MG63 (cell line): Measurements from ENCODE around the gene BCAN. TPM values are rescaled to one million over a fixed set of nuclear protein-coding genes. Genes with fewer than 3 reads are reported as not detected.

ENCODE experiments used
- DNase-seq: peaks from one replicate; pipeline ENCODE4 v3.0.0-alpha.2; 2020
- H3K27me3 ChIP-seq: fragments of 250-450 bp; sonication (Bioruptor Pico); 2 replicates; pipeline ENCODE4 v1.5.1; 2020; ENCODE audit warnings: mild to moderate bottlenecking, moderate library complexity
- H3K36me3 ChIP-seq: fragments of 250-450 bp; sonication (Bioruptor Pico); 2 replicates; pipeline ENCODE4 v1.5.1; 2020; ENCODE audit warnings: mild to moderate bottlenecking, moderate library complexity
- H3K4me3 ChIP-seq: fragments of 250-450 bp; sonication (Bioruptor Pico); 2 replicates; pipeline ENCODE4 v1.5.1; 2020; ENCODE audit warnings: mild to moderate bottlenecking, moderate library complexity
- H3K9me3 ChIP-seq: fragments of 250-450 bp; sonication (Bioruptor Pico); 2 replicates; pipeline ENCODE4 v1.5.1; 2020; ENCODE audit warnings: mild to moderate bottlenecking, moderate library complexity
- total RNA-seq: library from RNA; depleted of rRNA; stranded (reverse); fragments of >200 nt; shearing (Covaris generic); gene quantifications from 2 replicates; pipeline ENCODE4 v1.2.3, GENCODE V29; 2014; ENCODE audit warnings: low replicate concordance

Gene BCAN
- total RNA-seq, 1 experiment from 2014 or later, result not detected

- Histone ChIP-seq H3K4me3 (no peak overlapping the region), H3K27me3 (peaks cover 41% of the 10 kb centered on the region)
Observed at GRCh38 chr1:156632355-156632754, 9.6 kb upstream of the BCAN start.

GRCh38 chr1:156638189-156638985, 3.5 kb upstream of the BCAN start:
- no peak for DNase-seq
- Histone ChIP-seq H3K36me3 (no peaks in the 10 kb centered on the region), H3K4me3 (no peak overlapping the region), H3K27me3 (peaks cover 50% of the 10 kb centered on the region), H3K9me3 (no peaks in the 10 kb centered on the region)

More at GRCh38 chr1:156632355-156632754, 9.6 kb upstream of the BCAN start:
- no peak for DNase-seq
- Histone ChIP-seq H3K36me3 (no peaks in the 10 kb centered on the region), H3K9me3 (no peaks in the 10 kb centered on the region)

- peak; percentile 14 for DNase-seq
Observed at GRCh38 chr1:156639601-156640101, 2.3 kb upstream of the BCAN start.

GRCh38 chr1:156640842-156641706, 843 bp upstream of the BCAN start:
- peaks cover 42% of the 10 kb centered on the region for H3K27me3 ChIP-seq
- H3K9me3 ChIP-seq, result no peaks in the 10 kb centered on the region
- no peaks in the 10 kb centered on the region for H3K36me3 ChIP-seq
- no peak overlapping the region for H3K4me3 ChIP-seq
- DNase-seq, result no peak

More at GRCh38 chr1:156639601-156640101, 2.3 kb upstream of the BCAN start:
- Histone ChIP-seq H3K36me3 (no peaks in the 10 kb centered on the region), H3K27me3 (peaks cover 43% of the 10 kb centered on the region), H3K9me3 (no peaks in the 10 kb centered on the region), H3K4me3 (no peak overlapping the region)

- Histone ChIP-seq H3K36me3 (no peaks in the 10 kb centered on the region), H3K4me3 (no peak overlapping the region), H3K9me3 (no peaks in the 10 kb centered on the region), H3K27me3 (peaks cover 36% of the 10 kb centered on the region)
- no peak for DNase-seq
Observed at GRCh38 chr1:156642265-156643048, 540 bp downstream of the BCAN start.

GRCh38 chr1:156643049-156643777, 1.3 kb downstream of the BCAN start:
- Histone ChIP-seq H3K9me3 (no peaks in the 10 kb centered on the region), H3K27me3 (peaks cover 31% of the 10 kb centered on the region), H3K36me3 (no peaks in the 10 kb centered on the region), H3K4me3 (no peak overlapping the region)
- no peak for DNase-seq

GRCh38 chr1:156643778-156644092, 1.8 kb downstream of the BCAN start:
- Histone ChIP-seq H3K36me3 (no peaks in the 10 kb centered on the region), H3K9me3 (no peaks in the 10 kb centered on the region), H3K4me3 (no peak overlapping the region), H3K27me3 (peaks cover 31% of the 10 kb centered on the region)
- DNase-seq, result no peak

- DNase-seq, result no peak
- Histone ChIP-seq H3K4me3 (no peak overlapping the region), H3K27me3 (peaks cover 30% of the 10 kb centered on the region), H3K9me3 (no peaks in the 10 kb centered on the region), H3K36me3 (no peaks in the 10 kb centered on the region)
Observed at GRCh38 chr1:156644146-156644545, 2.2 kb downstream of the BCAN start.

GRCh38 chr1:156644640-156645039, 2.7 kb downstream of the BCAN start:
- Histone ChIP-seq H3K4me3 (no peak overlapping the region), H3K9me3 (no peaks in the 10 kb centered on the region), H3K36me3 (no peaks in the 10 kb centered on the region), H3K27me3 (peaks cover 25% of the 10 kb centered on the region)
- no peak for DNase-seq

GRCh38 chr1:156645056-156645455, 3.1 kb downstream of the BCAN start:
- no peak overlapping the region for H3K4me3 ChIP-seq
- H3K27me3 ChIP-seq, result peaks cover 23% of the 10 kb centered on the region
- no peaks in the 10 kb centered on the region for H3K36me3 ChIP-seq
- no peak for DNase-seq
- H3K9me3 ChIP-seq, result no peaks in the 10 kb centered on the region

- H3K9me3 ChIP-seq, result no peaks in the 10 kb centered on the region
- H3K27me3 ChIP-seq, result peaks cover 20% of the 10 kb centered on the region
- no peak overlapping the region for H3K4me3 ChIP-seq
- DNase-seq, result no peak
- H3K36me3 ChIP-seq, result no peaks in the 10 kb centered on the region
Observed at GRCh38 chr1:156645666-156646065, 3.7 kb downstream of the BCAN start.

- Histone ChIP-seq H3K36me3 (no peaks in the 10 kb centered on the region), H3K27me3 (peaks cover 16% of the 10 kb centered on the region), H3K4me3 (no peak overlapping the region), H3K9me3 (no peaks in the 10 kb centered on the region)
- DNase-seq, result no peak
Observed at GRCh38 chr1:156646738-156647211, 4.9 kb downstream of the BCAN start.

- no peaks in the 10 kb centered on the region for H3K9me3 ChIP-seq
- peaks cover 14% of the 10 kb centered on the region for H3K27me3 ChIP-seq
- H3K4me3 ChIP-seq, result no peak overlapping the region
- no peak for DNase-seq
- H3K36me3 ChIP-seq, result no peaks in the 10 kb centered on the region
Observed at GRCh38 chr1:156647351-156647750, 5.4 kb downstream of the BCAN start.

- Histone ChIP-seq H3K9me3 (no peaks in the 10 kb centered on the region), H3K36me3 (no peaks in the 10 kb centered on the region), H3K4me3 (no peak overlapping the region), H3K27me3 (peaks cover 7% of the 10 kb centered on the region)
- DNase-seq, result no peak
Observed at GRCh38 chr1:156648496-156648895, 6.6 kb downstream of the BCAN start.

GRCh38 chr1:156648951-156649350, 7.0 kb downstream of the BCAN start:
- H3K36me3 ChIP-seq, result no peaks in the 10 kb centered on the region
- no peaks in the 10 kb centered on the region for H3K9me3 ChIP-seq
- no peak overlapping the region for H3K4me3 ChIP-seq
- DNase-seq, result peak; percentile 34
- H3K27me3 ChIP-seq, result peaks cover 7% of the 10 kb centered on the region
